ENCODE measurements around the gene PRKACB.
"Not testable (repeated sequence)": the region's sequence is repeated elsewhere in the genome, so short reads cannot be mapped to it uniquely, and the experiment has no call there.

PRKACB gene

GRCh38 chr1:84268346-84268745 is 124.3 kb downstream of the PRKACB start:
- DNase-seq (ENCODE audit: low read depth in 3 of 3): no peak

GRCh38 chr1:84269306-84269705 is 125.2 kb downstream of the PRKACB start:
- DNase-seq (ENCODE audit: low read depth in 3 of 3): no peak

GRCh38 chr1:84271441-84272151 is 127.5 kb downstream of the PRKACB start:
- no peak for DNase-seq (ENCODE audit: low read depth in 3 of 3)

GRCh38 chr1:84272401-84272800 is 128.3 kb downstream of the PRKACB start:
- DNase-seq (ENCODE audit: low read depth in 3 of 3): no peak

- DNase-seq (ENCODE audit: low read depth in 3 of 3): no peak
Observed at GRCh38 chr1:84277343-84278059, 133.4 kb downstream of the PRKACB start.

- no peak for DNase-seq (ENCODE audit: low read depth in 3 of 3)
Observed at GRCh38 chr1:84278905-84279304, 134.8 kb downstream of the PRKACB start.

GRCh38 chr1:84280912-84281311 is 136.8 kb downstream of the PRKACB start:
- DNase-seq (ENCODE audit: low read depth in 3 of 3): no peak

GRCh38 chr1:84282780-84283333 is 138.8 kb downstream of the PRKACB start:
- no peak for DNase-seq (ENCODE audit: low read depth in 3 of 3)

GRCh38 chr1:84283381-84283780 is 139.3 kb downstream of the PRKACB start:
- no peak for DNase-seq (ENCODE audit: low read depth in 3 of 3)

GRCh38 chr1:84286071-84286470 is 142.0 kb downstream of the PRKACB start:
- DNase-seq (ENCODE audit: low read depth in 3 of 3): no peak

GRCh38 chr1:84287389-84287788 is 143.3 kb downstream of the PRKACB start:
- DNase-seq (ENCODE audit: low read depth in 3 of 3): not testable (repeated sequence)
